AG09309 (cell line): Measurements from ENCODE around the gene VAT1.

Experiments used
- DNase-seq: peaks from one replicate; pipeline ENCODE4 v3.0.0-alpha.2; 2010; ENCODE audit warnings: low read depth
- H3K4me3 ChIP-seq: 2 replicates; pipeline ENCODE4 v1.5.1; 2011; ENCODE audit warnings: mild to moderate bottlenecking, low read depth, low read length, moderate library complexity; ENCODE audit not compliant: control insufficient read depth
- CTCF ChIP-seq: IDR thresholded peaks from 2 replicates; pipeline ENCODE4 v1.5.1; 2011; ENCODE audit warnings: mild to moderate bottlenecking, low read depth, low read length, inconsistent platforms; ENCODE audit not compliant: insufficient read depth, control insufficient read depth; ENCODE audit errors: missing control alignments

The VAT1 gene

GRCh38 chr17:43039646-43040045 is 17.5 kb upstream of the VAT1 start:
- no peak for DNase-seq
- H3K4me3 ChIP-seq, result no peak overlapping the region
- no peak for TF ChIP-seq CTCF

- no peak for TF ChIP-seq CTCF
- DNase-seq, result no peak
Measured at GRCh38 chr17:43034894-43035293, 12.7 kb upstream of the VAT1 start.

GRCh38 chr17:43033948-43034881 is 12.0 kb upstream of the VAT1 start:
- no peak for DNase-seq

More at GRCh38 chr17:43034894-43035293, 12.7 kb upstream of the VAT1 start:
- H3K4me3 ChIP-seq, result no peak overlapping the region

GRCh38 chr17:43031666-43032065 is 9.5 kb upstream of the VAT1 start:
- no peak for DNase-seq
- no peak overlapping the region for H3K4me3 ChIP-seq
- no peak for TF ChIP-seq CTCF

More at GRCh38 chr17:43033948-43034881, 12.0 kb upstream of the VAT1 start:
- no peak overlapping the region for H3K4me3 ChIP-seq
- no peak for TF ChIP-seq CTCF

- no peak overlapping the region for H3K4me3 ChIP-seq
- DNase-seq, result no peak
Measured at GRCh38 chr17:43030137-43030767, 8.1 kb upstream of the VAT1 start.

More at GRCh38 chr17:43030137-43030767, 8.1 kb upstream of the VAT1 start:
- no peak for TF ChIP-seq CTCF
